CD4-positive, alpha-beta memory T cell (primary cell): ENCODE data around the gene TBC1D13. TPM values are rescaled to one million over a fixed set of nuclear protein-coding genes. Genes with fewer than 3 reads are reported as not detected.

Source experiments
- CTCF ChIA-PET: fragments of 350-600 bp; sonication (Branson Sonifier 250); formaldehyde crosslinking; loops from one replicate; lab custom pipeline; 2021; ENCODE audit warnings: inconsistent platforms; ENCODE audit not compliant: partially characterized antibody; lab: Charles Lee
- POLR2A ChIA-PET: fragments of 350-600 bp; sonication (Branson Sonifier 250); formaldehyde crosslinking; loops from one replicate; lab custom pipeline; 2021; ENCODE audit not compliant: partially characterized antibody; lab: Charles Lee
- DNase-seq, 5 donors: peaks; one replicate each; pipeline versions ENCODE4 v3.0.0 to v3.0.0-alpha.2; 2020 to 2022; ENCODE audit warnings: mixed read lengths in 1 of 5
- H3K27ac ChIP-seq: one replicate; pipeline ENCODE4 v1.7.0; 2013; ENCODE audit warnings: low read depth, low read length
- H3K27me3 ChIP-seq: 2 replicates; pipeline ENCODE4 v1.7.0; 2013; ENCODE audit warnings: mild to moderate bottlenecking, low read length, moderate library complexity; ENCODE audit not compliant: insufficient read depth
- H3K36me3 ChIP-seq: 2 replicates; pipeline ENCODE4 v1.7.0; 2013; ENCODE audit warnings: mild to moderate bottlenecking, low read length, moderate library complexity; ENCODE audit not compliant: insufficient read depth
- H3K4me1 ChIP-seq: 2 replicates; pipeline ENCODE4 v1.7.0; 2013; ENCODE audit warnings: mild to moderate bottlenecking, low read length, moderate library complexity; ENCODE audit not compliant: insufficient read depth
- H3K4me3 ChIP-seq, 2 donors: one replicate each; pipeline ENCODE4 v1.7.0; 2013; ENCODE audit warnings: low read length in 2 of 2, mild to moderate bottlenecking in 1 of 2
- H3K9me3 ChIP-seq, 2 donors: one replicate each; pipeline ENCODE4 v1.7.0; 2013; ENCODE audit warnings: low read length in 2 of 2, control low read depth in 1 of 2; ENCODE audit not compliant: control insufficient read depth in 1 of 2
- H3K27ac Mint-ChIP-seq, 7 donors: one replicate each; pipeline ENCODE4 v1.8.0; 2020 to 2021; ENCODE audit warnings: mixed read lengths in 7 of 7, mild to moderate bottlenecking in 6 of 7, inconsistent platforms in 3 of 7, moderate library complexity in 3 of 7
- H3K27me3 Mint-ChIP-seq, 2 donors: one replicate each; pipeline ENCODE4 v1.8.0; 2020 to 2021; ENCODE audit warnings: mixed read lengths in 2 of 2
- H3K36me3 Mint-ChIP-seq, 2 donors: one replicate each; pipeline ENCODE4 v1.8.0; 2020 to 2021; ENCODE audit warnings: mixed read lengths in 2 of 2, inconsistent platforms in 1 of 2, mild to moderate bottlenecking in 1 of 2
- H3K4me1 Mint-ChIP-seq, 4 donors: one replicate each; pipeline ENCODE4 v1.8.0; 2020 to 2021; ENCODE audit warnings: mixed read lengths in 4 of 4, mild to moderate bottlenecking in 1 of 4
- H3K4me3 Mint-ChIP-seq, 8 donors: one replicate each; pipeline ENCODE4 v1.8.0; 2020 to 2021; ENCODE audit warnings: mixed read lengths in 8 of 8, mild to moderate bottlenecking in 7 of 8, moderate library complexity in 6 of 8, inconsistent platforms in 3 of 8
- H3K9me3 Mint-ChIP-seq, 8 donors: one replicate each; pipeline ENCODE4 v1.8.0; 2020 to 2021; ENCODE audit warnings: mixed read lengths in 8 of 8, mild to moderate bottlenecking in 5 of 8, inconsistent platforms in 3 of 8, moderate library complexity in 1 of 8
- intact Hi-C: fragments of 100-400 bp; cut with micrococcal nuclease; formaldehyde crosslinking; loops from one replicate; pipeline ENCODE4 v1.15.1; 2023
- polyA plus RNA-seq, 2 donors: library from polyadenylated mRNA; unstranded; fragments of 300-500 nt; fragmentation: Illumina TruSeq; gene quantifications; one replicate each; pipeline ENCODE4 v1.2.3, GENCODE V29; 2021
- total RNA-seq, 2 experiments: library from RNA; stranded (reverse); gene quantifications; one replicate each; pipeline ENCODE4 v1.2.3, GENCODE V29; 2021

The TBC1D13 gene
- total and polyA plus RNA-seq, 4 experiments from 2014 or later = 26.0 to 31.4 (median 28.6) TPM

GRCh38 chr9:128833696-128834095, 46.6 kb downstream of the TBC1D13 start:
- H3K9me3 Mint-ChIP-seq = no peaks in the 10 kb centered on the region
- CTCF ChIA-PET = no interaction called here

GRCh38 chr9:128835246-128836210, 48.5 kb downstream of the TBC1D13 start:
- H3K4me1 ChIP-seq = no peaks in the 10 kb centered on the region
- no peaks in the 10 kb centered on the region for H3K27me3 ChIP-seq
- ChIA-PET CTCF (no interaction called here), POLR2A (no interaction called here)
- intact Hi-C loops = no loop called here
- Mint-ChIP-seq H3K27me3 (no peaks in the 10 kb centered on the region), H3K27ac (peak overlapping the region in 1 of 7 donors; percentile 66), H3K4me3 (peak overlapping the region in 1 of 8 donors; percentile 45), H3K4me1 (no peaks in the 10 kb centered on the region), H3K9me3 (no peaks in the 10 kb centered on the region), H3K36me3 (peaks cover 13 to 18% of the 10 kb centered on the region in 2 donors)
- H3K9me3 ChIP-seq = no peaks in the 10 kb centered on the region
- H3K4me3 ChIP-seq = no peak overlapping the region
- no peak overlapping the region for H3K27ac ChIP-seq
- DNase-seq = no peak
- peaks cover 6% of the 10 kb centered on the region for H3K36me3 ChIP-seq

More at GRCh38 chr9:128833696-128834095, 46.6 kb downstream of the TBC1D13 start:
- no peak overlapping the region for H3K4me3 ChIP-seq
- H3K36me3 ChIP-seq = peaks cover 6% of the 10 kb centered on the region
- Mint-ChIP-seq H3K36me3 (peaks cover 17 to 20% of the 10 kb centered on the region in 2 donors), H3K27me3 (no peaks in the 10 kb centered on the region), H3K4me3 (no peak overlapping the region), H3K4me1 (peaks cover 6 to 16% (median 10%) of the 10 kb centered on the region in 4 donors), H3K27ac (peak overlapping the region in 2 of 7 donors; percentile 25 to 46)
- no peak overlapping the region for H3K27ac ChIP-seq
- POLR2A ChIA-PET = interaction anchor here (0.6 kb wide), 1 partner anchor 342 kb away, joined by 3 read pairs; no protein-coding TSS in a partner anchor
- intact Hi-C loops = no loop called here
- H3K9me3 ChIP-seq = no peaks in the 10 kb centered on the region
- peaks cover 12% of the 10 kb centered on the region for H3K4me1 ChIP-seq
- H3K27me3 ChIP-seq = no peaks in the 10 kb centered on the region
- DNase-seq = no peak

GRCh38 chr9:128836509-128837145, 49.6 kb downstream of the TBC1D13 start:
- no peaks in the 10 kb centered on the region for H3K27me3 Mint-ChIP-seq
- no peak overlapping the region for H3K4me3 ChIP-seq
- no peak overlapping the region for H3K4me3 Mint-ChIP-seq
- DNase-seq = no peak
- intact Hi-C loops = no loop called here
- no peaks in the 10 kb centered on the region for H3K9me3 Mint-ChIP-seq
- H3K9me3 ChIP-seq = no peaks in the 10 kb centered on the region
- peaks cover 6% of the 10 kb centered on the region for H3K36me3 ChIP-seq
- no peak overlapping the region for H3K27ac Mint-ChIP-seq
- ChIA-PET CTCF (no interaction called here), POLR2A (no interaction called here)
- no peaks in the 10 kb centered on the region for H3K4me1 Mint-ChIP-seq
- no peaks in the 10 kb centered on the region for H3K4me1 ChIP-seq
- H3K36me3 Mint-ChIP-seq = peaks cover 15 to 21% of the 10 kb centered on the region in 2 donors
- no peaks in the 10 kb centered on the region for H3K27me3 ChIP-seq
- no peak overlapping the region for H3K27ac ChIP-seq

- intact Hi-C loops = no loop called here
- H3K4me3 Mint-ChIP-seq = no peak overlapping the region
- peaks cover 17 to 21% of the 10 kb centered on the region in 2 donors for H3K36me3 Mint-ChIP-seq
- H3K9me3 Mint-ChIP-seq = no peaks in the 10 kb centered on the region
- no peak for DNase-seq
- H3K27me3 Mint-ChIP-seq = no peaks in the 10 kb centered on the region
- peaks cover 11% of the 10 kb centered on the region for H3K36me3 ChIP-seq
- H3K27me3 ChIP-seq = no peaks in the 10 kb centered on the region
- H3K4me1 ChIP-seq = no peaks in the 10 kb centered on the region
- H3K4me1 Mint-ChIP-seq = no peaks in the 10 kb centered on the region
- H3K4me3 ChIP-seq = no peak overlapping the region
- ChIA-PET CTCF (interaction anchor here (1.2 to 1.4 kb wide), 3 partner anchors 8 to 90 kb away, joined by 4 to 6 read pairs (median 5); partner anchors contain the start of genes ENDOG and SPOUT1), POLR2A (interaction anchor here (0.9 kb wide), 1 partner anchor 8 kb away, joined by 3 read pairs; the partner anchor contains the start of gene SPOUT1)
- no peak overlapping the region for H3K27ac ChIP-seq
- no peaks in the 10 kb centered on the region for H3K9me3 ChIP-seq
- H3K27ac Mint-ChIP-seq = no peak overlapping the region
Measured at GRCh38 chr9:128838338-128838737, 51.3 kb downstream of the TBC1D13 start.

- no peaks in the 10 kb centered on the region for H3K9me3 ChIP-seq
- H3K27ac Mint-ChIP-seq = no peak overlapping the region
- ChIA-PET CTCF (interaction anchor here (1.0 kb wide), 1 partner anchor 165 kb away, joined by 3 read pairs; no protein-coding TSS in a partner anchor), POLR2A (no interaction called here)
- intact Hi-C loops = no loop called here
- no peaks in the 10 kb centered on the region for H3K4me1 Mint-ChIP-seq
- no peak overlapping the region for H3K4me3 Mint-ChIP-seq
- H3K4me3 ChIP-seq = no peak overlapping the region
- H3K27me3 ChIP-seq = no peaks in the 10 kb centered on the region
- H3K27me3 Mint-ChIP-seq = no peaks in the 10 kb centered on the region
- H3K36me3 ChIP-seq = peaks cover 11% of the 10 kb centered on the region
- no peak for DNase-seq
- H3K9me3 Mint-ChIP-seq = no peaks in the 10 kb centered on the region
- no peaks in the 10 kb centered on the region for H3K4me1 ChIP-seq
- H3K27ac ChIP-seq = no peak overlapping the region
- peaks cover 14 to 18% of the 10 kb centered on the region in 2 donors for H3K36me3 Mint-ChIP-seq
Measured at GRCh38 chr9:128840524-128840923, 53.5 kb downstream of the TBC1D13 start.

GRCh38 chr9:128841694-128842492, 54.8 kb downstream of the TBC1D13 start:
- Histone ChIP-seq H3K27me3 (no peaks in the 10 kb centered on the region), H3K4me3 (no peak overlapping the region), H3K36me3 (peaks cover 11% of the 10 kb centered on the region), H3K27ac (no peak overlapping the region), H3K9me3 (no peaks in the 10 kb centered on the region), H3K4me1 (no peaks in the 10 kb centered on the region)
- H3K4me3 Mint-ChIP-seq = no peak overlapping the region
- H3K4me1 Mint-ChIP-seq = no peaks in the 10 kb centered on the region
- intact Hi-C loops = no loop called here
- no peaks in the 10 kb centered on the region for H3K27me3 Mint-ChIP-seq
- no peaks in the 10 kb centered on the region for H3K9me3 Mint-ChIP-seq
- ChIA-PET POLR2A (no interaction called here), CTCF (interaction anchor here (0.7 kb wide), 1 partner anchor 20 kb away, joined by 5 read pairs; no protein-coding TSS in a partner anchor)
- no peak overlapping the region for H3K27ac Mint-ChIP-seq
- peaks cover 14 to 16% of the 10 kb centered on the region in 2 donors for H3K36me3 Mint-ChIP-seq
- no peak for DNase-seq
